ENCODE measurements around the gene TOP2B. TPM values are rescaled to one million over a fixed set of nuclear protein-coding genes. Genes with fewer than 3 reads are reported as not detected.

The TOP2B gene
- polyA plus RNA-seq, 1 donor (not counting 4 experiments of a cell fraction or from before 2014, with no cell fraction given), result 71.8 TPM

DNA sequence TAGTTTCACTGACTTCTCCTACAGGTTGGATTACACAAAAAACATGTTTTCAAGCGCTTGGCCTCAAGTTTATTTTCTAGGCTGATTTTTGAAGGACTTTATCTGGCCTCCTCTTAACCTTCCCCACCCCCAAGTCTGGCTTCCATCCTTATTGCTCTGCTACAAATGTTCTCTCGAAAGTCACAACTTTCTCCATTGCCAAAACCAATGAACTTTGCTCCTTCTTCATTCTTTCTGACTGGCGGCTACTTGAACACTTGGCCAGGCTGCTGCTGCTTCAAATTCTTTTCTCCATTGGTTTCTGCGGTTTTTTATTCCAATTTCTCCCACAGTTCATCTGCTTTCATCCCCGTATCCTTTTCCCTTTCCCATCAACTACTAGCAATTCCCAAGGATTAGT is 106.6 kb downstream of the TOP2B start:
- Histone ChIP-seq H3K36me3 (ENCODE audit: control insufficient read depth in 2 of 2, extremely low read depth in 1 of 2, insufficient read depth in 2 of 2, low read length in 2 of 2) (no peaks in the 10 kb centered on the region), H3K4me2 (ENCODE audit: control insufficient read depth, extremely low read depth, insufficient read depth, low read depth, low read length) (no peak overlapping the region), H2AFZ (ENCODE audit: control insufficient read depth, low read length) (no peak overlapping the region), H4K20me1 (ENCODE audit: control insufficient read depth, extremely low read depth, insufficient read depth, low read length) (no peaks in the 10 kb centered on the region), H3K4me1 (ENCODE audit: control insufficient read depth, extremely low read depth, insufficient read depth, low read length) (no peaks in the 10 kb centered on the region), H3K27ac (ENCODE audit: control insufficient read depth, insufficient read depth, low read length) (no peak overlapping the region), H3K9ac (ENCODE audit: control insufficient read depth, extremely low read depth, insufficient read depth, low read length) (no peak overlapping the region), H3K79me2 (ENCODE audit: control insufficient read depth, insufficient read depth, low read length) (no peaks in the 10 kb centered on the region), H3K4me3 (ENCODE audit: control insufficient read depth in 2 of 3, extremely low read depth in 1 of 3, insufficient read depth in 2 of 3, low read depth in 1 of 3, low read length in 3 of 3) (no peak overlapping the region), H3K9me3 (ENCODE audit: control insufficient read depth, low read depth, low read length) (no peaks in the 10 kb centered on the region), H3K27me3 (ENCODE audit: control insufficient read depth, extremely low read depth, insufficient read depth, low read length) (no peaks in the 10 kb centered on the region), H3K9me1 (ENCODE audit: control insufficient read depth, extremely low read depth, insufficient read depth, low read length) (no peaks in the 10 kb centered on the region)
- dilution Hi-C loops (cut with MboI; ENCODE audit: extremely low pct_ligation_motif_present, low sequenced_read_pairs), result no loop called here
- TF ChIP-seq, protein P1, sequence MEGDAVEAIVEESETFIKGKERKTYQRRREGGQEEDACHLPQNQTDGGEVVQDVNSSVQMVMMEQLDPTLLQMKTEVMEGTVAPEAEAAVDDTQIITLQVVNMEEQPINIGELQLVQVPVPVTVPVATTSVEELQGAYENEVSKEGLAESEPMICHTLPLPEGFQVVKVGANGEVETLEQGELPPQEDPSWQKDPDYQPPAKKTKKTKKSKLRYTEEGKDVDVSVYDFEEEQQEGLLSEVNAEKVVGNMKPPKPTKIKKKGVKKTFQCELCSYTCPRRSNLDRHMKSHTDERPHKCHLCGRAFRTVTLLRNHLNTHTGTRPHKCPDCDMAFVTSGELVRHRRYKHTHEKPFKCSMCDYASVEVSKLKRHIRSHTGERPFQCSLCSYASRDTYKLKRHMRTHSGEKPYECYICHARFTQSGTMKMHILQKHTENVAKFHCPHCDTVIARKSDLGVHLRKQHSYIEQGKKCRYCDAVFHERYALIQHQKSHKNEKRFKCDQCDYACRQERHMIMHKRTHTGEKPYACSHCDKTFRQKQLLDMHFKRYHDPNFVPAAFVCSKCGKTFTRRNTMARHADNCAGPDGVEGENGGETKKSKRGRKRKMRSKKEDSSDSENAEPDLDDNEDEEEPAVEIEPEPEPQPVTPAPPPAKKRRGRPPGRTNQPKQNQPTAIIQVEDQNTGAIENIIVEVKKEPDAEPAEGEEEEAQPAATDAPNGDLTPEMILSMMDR (optimal IDR thresholded peaks at IDR 0.05 in 1 of 3, IDR thresholded peaks at IDR 0.05 in 1 of 3, conservative IDR thresholded peaks at IDR 0.05 in 1 of 3; ENCODE audit: extremely low read depth in 1 of 3, insufficient read depth in 2 of 3, low read length in 3 of 3), result no peak
- TF ChIP-seq EZH2 (IDR thresholded peaks at IDR 0.05; ENCODE audit: low read length), result no peak
- FAIRE-seq (no peak), DNase-seq (ENCODE audit: low read depth, low spot score) (no peak)

- Histone ChIP-seq H3K4me1 (ENCODE audit: control insufficient read depth, extremely low read depth, insufficient read depth, low read length) (no peaks in the 10 kb centered on the region), H3K9ac (ENCODE audit: control insufficient read depth, extremely low read depth, insufficient read depth, low read length) (no peak overlapping the region), H4K20me1 (ENCODE audit: control insufficient read depth, extremely low read depth, insufficient read depth, low read length) (no peaks in the 10 kb centered on the region), H3K4me2 (ENCODE audit: control insufficient read depth, extremely low read depth, insufficient read depth, low read depth, low read length) (no peak overlapping the region), H3K4me3 (ENCODE audit: control insufficient read depth in 2 of 3, extremely low read depth in 1 of 3, insufficient read depth in 2 of 3, low read depth in 1 of 3, low read length in 3 of 3) (no peak overlapping the region), H3K79me2 (ENCODE audit: control insufficient read depth, insufficient read depth, low read length) (no peaks in the 10 kb centered on the region), H2AFZ (ENCODE audit: control insufficient read depth, low read length) (no peak overlapping the region), H3K9me1 (ENCODE audit: control insufficient read depth, extremely low read depth, insufficient read depth, low read length) (no peaks in the 10 kb centered on the region), H3K27ac (ENCODE audit: control insufficient read depth, insufficient read depth, low read length) (no peak overlapping the region), H3K36me3 (ENCODE audit: control insufficient read depth in 2 of 2, extremely low read depth in 1 of 2, insufficient read depth in 2 of 2, low read length in 2 of 2) (no peaks in the 10 kb centered on the region), H3K27me3 (ENCODE audit: control insufficient read depth, extremely low read depth, insufficient read depth, low read length) (no peaks in the 10 kb centered on the region), H3K9me3 (ENCODE audit: control insufficient read depth, low read depth, low read length) (no peaks in the 10 kb centered on the region)
- dilution Hi-C loops (cut with MboI; ENCODE audit: extremely low pct_ligation_motif_present, low sequenced_read_pairs), result no loop called here
- DNase-seq (ENCODE audit: low read depth, low spot score) (no peak), FAIRE-seq (no peak)
- TF ChIP-seq EZH2 (IDR thresholded peaks at IDR 0.05; ENCODE audit: low read length), result no peak
- TF ChIP-seq, protein P1 (optimal IDR thresholded peaks at IDR 0.05 in 1 of 3, IDR thresholded peaks at IDR 0.05 in 1 of 3, conservative IDR thresholded peaks at IDR 0.05 in 1 of 3; ENCODE audit: extremely low read depth in 1 of 3, insufficient read depth in 2 of 3, low read length in 3 of 3), result no peak
Measured at GRCh38 chr3:25557694-25558093, 107.0 kb downstream of the TOP2B start.
